Measurements from ENCODE around the gene VPS13D. TPM values are rescaled to one million over a fixed set of nuclear protein-coding genes. Genes with fewer than 3 reads are reported as not detected.

VPS13D gene
- total RNA-seq, 4 donors from 2014 or later, result 94.4 to 472 (median 163) TPM

GRCh38 chr1:12269351-12269750, 39.5 kb downstream of the VPS13D start:
- DNase-seq (ENCODE audit: low spot score in 2 of 2), result no peak
- no peak for TF ChIP-seq POLR2A (IDR thresholded peaks at IDR 0.05)
- H3K4me1 ChIP-seq, result no peaks in the 10 kb centered on the region
- H3K36me3 ChIP-seq, result peaks cover 94% of the 10 kb centered on the region
- H3K4me3 ChIP-seq, result no peak overlapping the region
- H3K27me3 ChIP-seq, result no peaks in the 10 kb centered on the region
- H3K9me3 ChIP-seq, result no peaks in the 10 kb centered on the region
- 77% methylated on average over 1 of the region's 1 CpG for WGBS
- no peak overlapping the region for H3K27ac ChIP-seq

- 92% methylated on average over 4 of the region's 4 CpGs for WGBS
- H3K27me3 ChIP-seq, result no peaks in the 10 kb centered on the region
- no peak overlapping the region for H3K4me3 ChIP-seq
- no peak overlapping the region for H3K27ac ChIP-seq
- H3K4me1 ChIP-seq, result no peaks in the 10 kb centered on the region
- no peaks in the 10 kb centered on the region for H3K9me3 ChIP-seq
- peaks cover 94% of the 10 kb centered on the region for H3K36me3 ChIP-seq
- no peak for DNase-seq (ENCODE audit: low spot score in 2 of 2)
- TF ChIP-seq CTCF (IDR thresholded peaks at IDR 0.05), result no peak
- no peak for TF ChIP-seq POLR2A (IDR thresholded peaks at IDR 0.05)
- no peak for TF ChIP-seq POLR2AphosphoS5 (IDR thresholded peaks at IDR 0.05)
- TF ChIP-seq EP300 (IDR thresholded peaks at IDR 0.05), result no peak
Observed at GRCh38 chr1:12271033-12271432, 41.2 kb downstream of the VPS13D start.

GRCh38 chr1:12272770-12273169, 42.9 kb downstream of the VPS13D start:
- 90% methylated on average over 6 of the region's 6 CpGs for WGBS
- H3K36me3 ChIP-seq, result peaks cover 100% of the 10 kb centered on the region
- H3K27me3 ChIP-seq, result no peaks in the 10 kb centered on the region
- no peak overlapping the region for H3K27ac ChIP-seq
- H3K9me3 ChIP-seq, result no peaks in the 10 kb centered on the region
- no peak for DNase-seq (ENCODE audit: low spot score in 2 of 2)
- H3K4me1 ChIP-seq, result no peaks in the 10 kb centered on the region
- no peak overlapping the region for H3K4me3 ChIP-seq
- TF ChIP-seq POLR2AphosphoS5 (IDR thresholded peaks at IDR 0.05) (no peak), POLR2A (IDR thresholded peaks at IDR 0.05) (no peak), CTCF (IDR thresholded peaks at IDR 0.05) (no peak), EP300 (IDR thresholded peaks at IDR 0.05) (no peak)

- no peak for TF ChIP-seq POLR2A (IDR thresholded peaks at IDR 0.05)
- TF ChIP-seq CTCF (IDR thresholded peaks at IDR 0.05), result peak; percentile 24 to 51
- no peak for DNase-seq (ENCODE audit: low spot score in 2 of 2)
- no peak overlapping the region for H3K4me3 ChIP-seq
- 64% methylated on average over 4 of the region's 4 CpGs for WGBS
- H3K4me1 ChIP-seq, result no peaks in the 10 kb centered on the region
- H3K9me3 ChIP-seq, result no peaks in the 10 kb centered on the region
- peaks cover 90% of the 10 kb centered on the region for H3K36me3 ChIP-seq
- no peaks in the 10 kb centered on the region for H3K27me3 ChIP-seq
- no peak overlapping the region for H3K27ac ChIP-seq
Observed at GRCh38 chr1:12275370-12275769, 45.5 kb downstream of the VPS13D start.

GRCh38 chr1:12276225-12276624, 46.4 kb downstream of the VPS13D start:
- Histone ChIP-seq H3K4me1 (no peaks in the 10 kb centered on the region), H3K4me3 (no peak overlapping the region), H3K27ac (no peak overlapping the region), H3K36me3 (peaks cover 88% of the 10 kb centered on the region), H3K27me3 (no peaks in the 10 kb centered on the region), H3K9me3 (no peaks in the 10 kb centered on the region)
- no peak for DNase-seq (ENCODE audit: low spot score in 2 of 2)
- WGBS, result 63% methylated on average over 7 of the region's 7 CpGs
- TF ChIP-seq CTCF (IDR thresholded peaks at IDR 0.05) (peak; percentile 12 to 48), POLR2AphosphoS5 (IDR thresholded peaks at IDR 0.05) (no peak)

GRCh38 chr1:12279003-12279402, 49.2 kb downstream of the VPS13D start:
- TF ChIP-seq POLR2A (IDR thresholded peaks at IDR 0.05), result no peak
- no peak for TF ChIP-seq EP300 (IDR thresholded peaks at IDR 0.05)
- no peak for TF ChIP-seq CTCF (IDR thresholded peaks at IDR 0.05)
- TF ChIP-seq POLR2AphosphoS5 (IDR thresholded peaks at IDR 0.05), result no peak
- Histone ChIP-seq H3K27ac (no peak overlapping the region), H3K9me3 (no peaks in the 10 kb centered on the region), H3K27me3 (no peaks in the 10 kb centered on the region), H3K4me3 (no peak overlapping the region), H3K36me3 (peaks cover 86% of the 10 kb centered on the region), H3K4me1 (no peaks in the 10 kb centered on the region)
- no peak for DNase-seq (ENCODE audit: low spot score in 2 of 2)
- 91% methylated on average over 3 of the region's 3 CpGs for WGBS
